Erythroblast (primary cell): ENCODE data around the gene GCHFR.

Experiments
- GATA1 ChIP-seq: IDR thresholded peaks from 2 replicates; pipeline ENCODE4 v1.6.1; 2011; ENCODE audit warnings: low read depth, mild to moderate bottlenecking, control low read depth, low read length, moderate library complexity
- POLR2A ChIP-seq: IDR thresholded peaks from 2 replicates; pipeline ENCODE4 v1.6.1; 2011; ENCODE audit warnings: mild to moderate bottlenecking, low read length

DNA sequence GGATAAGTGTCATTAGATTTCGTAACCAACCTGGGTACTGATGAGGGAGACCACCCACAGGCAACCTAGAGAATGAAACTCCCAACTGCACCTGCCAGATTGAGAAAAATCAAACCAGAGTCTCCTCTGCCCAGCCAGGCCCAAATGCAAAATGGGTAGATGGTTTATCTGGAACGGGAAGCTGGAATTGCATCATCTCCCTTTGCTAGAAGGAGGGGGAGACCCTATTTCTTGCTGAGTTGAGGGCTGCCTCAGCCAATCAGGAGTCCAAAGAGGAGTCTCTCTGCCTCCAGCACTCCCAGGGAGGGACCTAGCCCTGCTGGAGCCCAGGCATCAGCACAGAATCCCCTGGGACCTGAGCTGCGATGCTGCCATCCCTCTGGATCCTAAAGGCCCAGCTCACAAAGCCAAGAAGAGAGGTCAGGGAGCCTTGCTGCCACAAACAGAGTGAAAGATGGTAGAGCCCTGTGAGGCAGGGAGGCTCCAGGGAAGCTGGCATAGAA is 16.9 kb upstream of the GCHFR start:
- TF ChIP-seq POLR2A (no peak), GATA1 (no peak)
